Astrocyte (in vitro differentiated cells and primary cell): ENCODE results near the gene PCYOX1L.

ENCODE experiments used
- CTCF ChIP-seq: IDR thresholded peaks from 2 replicates; pipeline ENCODE4 v1.5.1; 2011; ENCODE audit warnings: low read depth, mild to moderate bottlenecking, inconsistent platforms, low read length, moderate library complexity; ENCODE audit not compliant: insufficient read depth
- EZH2 ChIP-seq: IDR thresholded peaks from 2 replicates; pipeline ENCODE4 v1.6.1; 2012; ENCODE audit warnings: mild to moderate bottlenecking, low read length, inconsistent platforms; ENCODE audit not compliant: insufficient read depth

DNA sequence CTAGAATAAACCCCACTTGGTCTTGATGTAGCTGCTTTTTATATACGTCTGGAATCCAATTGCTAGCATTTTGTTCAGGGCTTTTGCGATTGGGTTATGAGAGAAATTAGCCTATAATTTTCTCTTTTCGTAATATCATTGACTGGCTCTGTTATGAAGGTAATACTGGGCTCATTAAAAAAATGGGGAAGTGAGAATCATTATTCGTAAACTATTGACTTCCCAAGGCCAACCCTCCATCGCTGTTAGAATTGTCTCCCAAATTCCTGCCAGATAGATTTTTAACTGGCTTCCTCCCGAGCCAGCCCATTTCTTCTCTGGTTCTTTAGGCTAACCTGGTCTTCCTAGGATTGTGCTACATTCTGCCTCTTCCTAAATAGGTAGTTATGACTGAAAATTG lies 48.5 kb upstream of the PCYOX1L start:
- TF ChIP-seq EZH2 = no peak
- TF ChIP-seq CTCF = no peak
